Tibial artery (tissue), 4 donors: ENCODE data around the gene CHST11.

Experiments used
- DNase-seq, 2 donors: peaks; one replicate each; pipeline ENCODE4 v3.0.0-alpha.2; 2019
- H3K27ac ChIP-seq, 2 donors: fragments of 200-600 bp; sonication (generic) in 1 of 2; 1 replicate in 1 of 2; 2 replicates in 1 of 2; pipeline ENCODE4 v1.5.1; 2018 to 2019; ENCODE audit warnings: mild to moderate bottlenecking in 1 of 2
- H3K27me3 ChIP-seq, 2 donors: fragments of 200-600 bp; sonication (generic) in 1 of 2; one replicate each; pipeline versions ENCODE4 v1.5.1 to v1.6.0; 2016 to 2019
- H3K36me3 ChIP-seq, 3 donors: fragments of 200-600 bp; sonication (generic) in 2 of 3; one replicate each; pipeline ENCODE4 v1.5.1; 2016 to 2019; ENCODE audit warnings: mild to moderate bottlenecking in 2 of 3
- H3K4me1 ChIP-seq, 4 donors: fragments of 200-600 bp; sonication (generic) in 2 of 4; 1 replicate in 3 of 4; 2 replicates in 1 of 4; pipeline ENCODE4 v1.5.1; 2016 to 2019
- H3K4me3 ChIP-seq, 2 donors: fragments of 200-600 bp; sonication (generic) in 1 of 2; 1 replicate in 1 of 2; 2 replicates in 1 of 2; pipeline ENCODE4 v1.5.1; 2018 to 2019; ENCODE audit warnings: mild to moderate bottlenecking in 2 of 2
- H3K9me3 ChIP-seq, 3 donors: fragments of 200-600 bp; sonication (generic) in 1 of 3; one replicate each; pipeline ENCODE4 v1.5.1; 2016 to 2019
- intact Hi-C: fragments of 100-400 bp; cut with DNase I; formaldehyde crosslinking; loops from one replicate; pipeline ENCODE4 v1.15.0; 2023; ENCODE audit warnings: low total_unique reads
- TF ChIP-seq, protein P1 (sequence below), 2 experiments: fragments of 200-600 bp in 1 of 2; fragments of 450-650 bp in 1 of 2; IDR thresholded peaks; one replicate each; pipeline ENCODE4 v1.5.1; 2017 to 2019; ENCODE audit warnings: antibody characterized with exemption in 2 of 2, mild to moderate bottlenecking in 1 of 2, moderate library complexity in 1 of 2

The CHST11 gene

DNA sequence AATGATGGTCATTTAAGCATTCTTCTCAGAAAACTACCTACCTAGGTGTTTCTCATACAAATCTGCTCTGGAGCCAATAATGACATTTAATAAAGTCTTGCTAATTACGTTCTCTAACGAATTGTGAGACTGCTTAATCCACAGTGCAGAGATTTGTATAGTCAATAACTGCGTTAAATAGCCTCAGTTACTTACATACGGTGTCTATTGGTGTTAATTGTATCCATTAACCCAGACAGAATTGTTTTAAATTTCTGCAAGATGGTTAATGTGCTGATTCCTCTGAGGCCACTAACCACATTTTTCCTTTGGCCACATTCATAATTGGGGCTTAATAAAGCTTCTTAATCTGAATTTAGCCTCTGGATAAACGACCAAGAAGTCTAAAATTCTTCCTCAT is 329.6 kb downstream of the CHST11 start:
- Histone ChIP-seq H3K36me3 (no peaks in the 10 kb centered on the region), H3K4me1 (no peaks in the 10 kb centered on the region), H3K9me3 (no peaks in the 10 kb centered on the region), H3K27ac (no peak overlapping the region), H3K27me3 (no peaks in the 10 kb centered on the region), H3K4me3 (no peak overlapping the region)
- no peak for DNase-seq
- intact Hi-C loops, result no loop called here
- TF ChIP-seq, protein P1, sequence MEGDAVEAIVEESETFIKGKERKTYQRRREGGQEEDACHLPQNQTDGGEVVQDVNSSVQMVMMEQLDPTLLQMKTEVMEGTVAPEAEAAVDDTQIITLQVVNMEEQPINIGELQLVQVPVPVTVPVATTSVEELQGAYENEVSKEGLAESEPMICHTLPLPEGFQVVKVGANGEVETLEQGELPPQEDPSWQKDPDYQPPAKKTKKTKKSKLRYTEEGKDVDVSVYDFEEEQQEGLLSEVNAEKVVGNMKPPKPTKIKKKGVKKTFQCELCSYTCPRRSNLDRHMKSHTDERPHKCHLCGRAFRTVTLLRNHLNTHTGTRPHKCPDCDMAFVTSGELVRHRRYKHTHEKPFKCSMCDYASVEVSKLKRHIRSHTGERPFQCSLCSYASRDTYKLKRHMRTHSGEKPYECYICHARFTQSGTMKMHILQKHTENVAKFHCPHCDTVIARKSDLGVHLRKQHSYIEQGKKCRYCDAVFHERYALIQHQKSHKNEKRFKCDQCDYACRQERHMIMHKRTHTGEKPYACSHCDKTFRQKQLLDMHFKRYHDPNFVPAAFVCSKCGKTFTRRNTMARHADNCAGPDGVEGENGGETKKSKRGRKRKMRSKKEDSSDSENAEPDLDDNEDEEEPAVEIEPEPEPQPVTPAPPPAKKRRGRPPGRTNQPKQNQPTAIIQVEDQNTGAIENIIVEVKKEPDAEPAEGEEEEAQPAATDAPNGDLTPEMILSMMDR (IDR thresholded peaks at IDR 0.05), result no peak

DNA sequence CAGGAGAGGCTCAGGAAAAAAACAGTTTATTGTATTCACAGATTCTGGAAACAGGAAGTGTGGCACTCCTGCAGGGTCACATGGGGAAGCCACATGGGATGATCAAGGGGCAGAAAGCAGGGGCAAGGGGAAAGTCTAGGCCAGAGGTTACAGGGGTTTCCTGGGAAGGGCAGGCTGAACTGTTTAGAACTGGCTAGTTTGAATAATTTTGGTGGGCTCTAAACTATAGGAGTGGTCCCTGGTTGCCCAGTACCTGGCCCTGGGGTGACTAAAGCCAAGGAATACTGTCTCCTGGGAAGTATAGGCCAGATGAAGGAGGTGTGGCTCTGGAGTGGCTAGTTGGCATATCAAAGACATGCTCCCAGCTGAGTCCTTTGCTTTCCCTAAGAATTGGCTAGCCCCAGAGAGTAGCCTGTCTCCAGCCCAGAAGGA is 332.1 kb downstream of the CHST11 start:
- H3K9me3 ChIP-seq, result no peaks in the 10 kb centered on the region
- TF ChIP-seq, protein P1 (IDR thresholded peaks at IDR 0.05), result no peak
- no peaks in the 10 kb centered on the region for H3K36me3 ChIP-seq
- H3K4me1 ChIP-seq, result peaks cover 0 to 14% (median 11%) of the 10 kb centered on the region in 4 donors
- intact Hi-C loops, result no loop called here
- H3K27ac ChIP-seq, result no peak overlapping the region
- H3K4me3 ChIP-seq, result no peak overlapping the region
- no peak for DNase-seq
- H3K27me3 ChIP-seq, result no peaks in the 10 kb centered on the region

DNA sequence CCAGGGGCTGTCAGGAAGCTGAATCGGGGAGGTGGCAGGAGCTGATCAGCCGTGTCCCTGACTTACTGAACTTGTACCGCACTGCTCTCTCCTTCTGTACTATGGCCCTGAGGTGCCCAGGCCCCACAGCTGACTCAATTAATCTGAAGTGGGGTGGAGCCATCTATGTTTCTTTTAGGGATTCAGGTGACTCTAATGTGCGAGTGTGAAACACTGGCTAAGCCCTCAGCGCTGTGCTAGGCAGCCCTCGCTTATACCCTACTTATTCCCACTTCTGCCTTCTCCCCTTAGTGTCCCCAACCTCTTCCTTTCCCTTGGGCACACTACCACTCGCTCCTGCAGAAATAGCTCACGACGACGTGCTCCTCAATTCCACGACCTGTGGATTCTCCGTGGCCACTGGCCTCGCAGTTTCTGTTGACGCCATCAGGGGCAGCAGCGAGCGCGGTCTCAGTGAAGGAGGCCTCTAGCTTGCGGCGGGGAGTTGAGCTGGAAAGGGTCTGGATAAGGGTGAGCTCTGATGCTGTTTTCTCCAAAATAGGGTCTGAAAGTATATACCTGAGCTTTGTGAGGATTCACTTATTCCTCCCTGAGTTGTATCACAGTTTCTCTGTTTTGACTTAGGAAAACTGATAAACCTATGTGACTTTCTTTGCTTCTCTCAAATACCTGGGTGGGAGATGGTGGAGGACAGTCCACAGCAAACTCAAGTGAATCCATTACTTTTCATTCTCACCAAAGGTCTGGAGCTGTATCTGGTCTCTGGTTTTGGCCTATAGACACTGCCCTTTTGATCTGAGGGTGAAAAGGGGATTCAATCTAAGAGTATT is 333.8 kb downstream of the CHST11 start:
- peaks cover 0 to 16% (median 12%) of the 10 kb centered on the region in 4 donors for H3K4me1 ChIP-seq
- H3K36me3 ChIP-seq, result no peaks in the 10 kb centered on the region
- H3K4me3 ChIP-seq, result no peak overlapping the region
- no peaks in the 10 kb centered on the region for H3K27me3 ChIP-seq
- DNase-seq, result peak in 1 of 2 donors; percentile 61
- intact Hi-C loops, result no loop called here
- no peaks in the 10 kb centered on the region for H3K9me3 ChIP-seq
- TF ChIP-seq, protein P1 (IDR thresholded peaks at IDR 0.05), result peak; percentile 41 to 73
- no peak overlapping the region for H3K27ac ChIP-seq

DNA sequence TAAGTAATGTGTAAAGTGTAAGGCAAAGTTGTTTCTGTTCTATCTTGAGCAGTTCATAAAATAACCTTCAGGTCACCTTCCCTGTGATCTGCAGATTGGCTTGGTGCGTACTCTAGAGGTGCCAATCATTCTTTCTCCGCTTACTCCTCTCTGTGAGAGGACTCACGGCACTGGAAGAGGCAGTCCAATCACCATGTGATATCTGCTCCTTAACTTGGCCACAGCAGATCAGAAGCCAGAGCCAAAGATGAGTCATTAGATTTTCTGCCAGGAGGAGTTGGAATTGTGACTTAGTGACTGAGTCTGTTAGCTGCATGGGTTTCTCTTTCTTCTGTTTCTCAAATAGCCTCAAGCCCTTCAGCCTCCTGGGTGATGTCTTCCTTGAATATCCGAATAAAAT is 335.8 kb downstream of the CHST11 start:
- TF ChIP-seq, protein P1 (IDR thresholded peaks at IDR 0.05), result no peak
- H3K4me3 ChIP-seq, result peak overlapping the region in 1 of 2 donors; percentile 2
- no peaks in the 10 kb centered on the region for H3K36me3 ChIP-seq
- intact Hi-C loops, result no loop called here
- H3K27me3 ChIP-seq, result no peaks in the 10 kb centered on the region
- peaks cover 0 to 26% (median 20%) of the 10 kb centered on the region in 4 donors for H3K4me1 ChIP-seq
- DNase-seq, result peak; percentile 67 to 78
- peak overlapping the region; percentile 51 to 57 for H3K27ac ChIP-seq
- H3K9me3 ChIP-seq, result no peaks in the 10 kb centered on the region

DNA sequence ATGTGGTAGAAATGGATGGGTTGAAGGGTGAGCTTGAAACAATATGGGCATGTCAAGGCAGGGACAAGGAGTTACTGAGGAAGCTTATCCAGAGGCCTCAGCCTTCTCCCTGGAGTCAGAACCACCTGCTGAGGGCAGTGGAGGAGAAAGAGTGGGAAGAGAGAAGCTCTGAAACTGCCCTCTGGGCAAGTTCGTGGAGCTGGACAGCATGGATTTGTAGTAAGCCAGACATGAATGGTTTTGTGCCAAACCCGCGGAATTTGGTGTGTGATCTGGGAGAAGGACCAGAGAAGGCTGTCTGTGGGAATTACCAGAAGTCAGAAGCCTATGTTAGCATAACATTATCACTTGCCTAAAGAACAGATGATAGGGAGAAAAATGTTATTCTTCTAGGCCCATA is 336.5 kb downstream of the CHST11 start:
- no peaks in the 10 kb centered on the region for H3K36me3 ChIP-seq
- peak; percentile 68 to 72 for DNase-seq
- peaks cover 0 to 26% (median 20%) of the 10 kb centered on the region in 4 donors for H3K4me1 ChIP-seq
- intact Hi-C loops, result no loop called here
- TF ChIP-seq, protein P1 (IDR thresholded peaks at IDR 0.05), result no peak
- no peaks in the 10 kb centered on the region for H3K27me3 ChIP-seq
- H3K4me3 ChIP-seq, result no peak overlapping the region
- peak overlapping the region; percentile 51 to 57 for H3K27ac ChIP-seq
- no peaks in the 10 kb centered on the region for H3K9me3 ChIP-seq
